NK-92 (cell line): ENCODE data around the gene BBIP1.
"Not testable (repeated sequence)": the region's sequence is repeated elsewhere in the genome, so short reads cannot be mapped to it uniquely, and the experiment has no call there.

Experiments used
- DNase-seq: peaks from one replicate; lab custom pipeline; 2025; ENCODE audit not compliant: unreplicated experiment; lab: John Stamatoyannopoulos, UW

BBIP1 gene

DNA sequence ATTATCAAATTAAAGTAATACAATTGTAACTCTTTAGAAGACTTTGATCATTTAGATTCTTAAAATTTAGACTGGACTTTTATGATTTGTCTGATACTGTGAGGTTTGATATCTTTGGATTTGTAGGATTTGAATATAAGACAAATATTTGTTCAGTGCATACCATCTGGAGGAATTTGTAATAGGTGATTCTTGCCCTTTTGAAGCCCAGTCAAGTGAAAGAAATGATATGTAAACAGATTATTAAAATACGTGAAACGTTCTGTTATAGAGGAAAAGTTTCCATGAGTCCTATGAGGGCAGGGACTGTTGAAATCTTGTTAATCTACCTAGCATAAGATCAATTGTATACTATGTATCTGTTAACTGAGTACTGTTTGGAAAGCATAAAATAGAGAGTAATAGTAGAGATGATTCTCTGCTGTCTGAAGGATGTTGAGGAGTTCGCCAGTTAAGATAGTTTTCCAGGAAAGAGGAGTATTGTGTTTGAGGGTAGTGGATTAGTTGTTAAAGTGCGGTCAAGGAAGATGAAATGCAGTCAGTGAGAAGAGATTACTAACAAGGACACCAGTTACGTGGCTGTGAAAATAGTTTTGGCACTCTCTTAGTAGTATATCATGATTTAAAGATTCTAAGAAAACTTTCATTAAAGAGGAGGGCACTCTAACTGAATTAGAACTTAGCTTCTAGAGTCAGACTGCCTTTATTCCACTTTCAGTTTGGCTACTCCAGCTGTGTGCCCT lies 32.9 kb downstream of the BBIP1 start:
- no peak for DNase-seq

DNA sequence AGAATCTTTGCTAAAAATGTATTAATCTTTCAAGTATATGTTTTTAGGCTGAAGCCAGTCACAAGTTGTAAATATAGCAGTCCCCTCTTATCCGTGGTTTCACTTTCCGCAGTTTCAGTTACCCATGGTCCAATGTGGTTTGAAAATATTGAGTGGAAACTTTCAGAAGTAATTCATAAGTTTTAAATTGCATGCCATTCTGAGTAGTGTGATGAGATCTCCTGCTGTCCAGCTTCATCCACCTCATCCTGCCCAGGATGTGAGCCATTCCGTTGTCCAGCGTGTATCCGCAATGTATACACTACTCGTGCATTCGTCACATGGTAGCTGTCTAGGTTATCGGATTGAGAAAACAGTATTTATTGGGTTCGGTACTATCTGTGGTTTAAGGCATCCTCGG lies 35.1 kb downstream of the BBIP1 start:
- no peak for DNase-seq

DNA sequence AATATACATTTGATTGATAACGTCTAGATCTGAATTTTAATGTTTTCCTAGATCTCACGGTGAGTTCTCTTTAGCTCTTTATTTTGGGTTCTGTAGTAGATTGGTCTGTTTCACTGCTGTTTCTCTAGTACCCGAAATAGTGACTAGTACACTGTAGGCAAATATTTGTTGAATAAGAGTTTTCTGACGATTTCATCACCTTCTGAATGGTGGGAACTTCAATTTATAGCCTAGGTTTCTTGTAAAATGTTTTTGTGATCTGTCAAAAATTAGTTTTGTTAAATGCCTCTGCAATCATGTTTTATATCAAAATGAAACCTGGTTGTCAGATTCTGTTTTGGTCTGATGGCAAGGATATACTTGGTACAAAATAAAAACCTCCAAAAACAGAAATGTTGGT lies 37.1 kb downstream of the BBIP1 start:
- no peak for DNase-seq

GRCh38 chr10:110881247-110881646 lies 37.7 kb downstream of the BBIP1 start:
- DNase-seq = no peak

GRCh38 chr10:110880012-110880411 lies 39.0 kb downstream of the BBIP1 start:
- DNase-seq = no peak

- DNase-seq = no peak
Observed at GRCh38 chr10:110876788-110877187, 42.2 kb downstream of the BBIP1 start.

GRCh38 chr10:110876000-110876399 lies 43.0 kb downstream of the BBIP1 start:
- no peak for DNase-seq

GRCh38 chr10:110873951-110874350 lies 45.0 kb downstream of the BBIP1 start:
- DNase-seq = no peak

DNA sequence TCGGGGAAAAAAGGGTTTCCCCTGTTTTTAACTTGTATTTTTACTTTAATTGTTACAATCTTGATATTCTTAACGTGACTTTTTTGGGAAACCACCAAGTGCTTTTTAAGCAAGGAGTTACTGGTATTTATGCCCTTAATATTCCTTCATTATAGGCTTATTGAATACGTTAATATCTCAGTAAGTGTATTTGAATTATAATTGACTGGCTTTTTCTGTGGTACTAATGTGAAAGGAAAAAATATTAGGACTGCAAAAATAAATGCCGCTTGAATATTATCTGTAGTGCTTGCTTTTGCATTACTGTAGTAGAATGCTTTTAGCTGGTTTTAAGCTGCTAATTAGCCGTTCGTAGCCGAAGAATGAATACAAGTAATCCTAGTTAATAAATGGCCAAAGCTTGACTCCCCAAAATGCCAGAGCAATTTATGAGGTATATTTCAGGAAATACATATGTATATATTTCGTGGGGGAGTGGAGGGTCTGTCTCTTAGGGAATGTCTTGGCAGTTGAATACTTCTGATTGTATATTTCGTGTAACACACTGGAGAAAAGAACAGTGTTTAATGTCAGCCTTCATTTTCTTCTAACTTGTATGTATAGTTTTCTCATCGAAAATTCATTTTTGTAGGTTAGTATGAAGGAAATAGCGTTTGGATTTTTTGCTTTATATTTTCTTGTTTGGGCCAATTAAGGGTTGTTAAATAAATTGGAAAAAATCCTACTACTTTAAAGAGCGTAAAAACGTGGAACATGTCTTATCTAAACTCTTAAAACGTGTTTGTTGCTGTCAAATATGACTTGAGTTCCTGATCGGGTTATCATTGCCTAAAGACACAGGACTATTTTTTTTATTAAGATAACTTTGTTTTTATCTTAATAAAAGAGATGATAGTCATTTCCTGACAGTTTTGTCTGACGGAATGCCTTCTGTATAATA lies 45.7 kb downstream of the BBIP1 start:
- DNase-seq = no peak

- peak; percentile 22 for DNase-seq
Observed at GRCh38 chr10:110872145-110872983, 46.6 kb downstream of the BBIP1 start.

GRCh38 chr10:110871298-110872084 lies 47.5 kb downstream of the BBIP1 start, which contains the start of gene PDCD4:
Gene PDCD4 (plus strand): TSS chr10:110871928. CDS start chr10:110876028, 4,100 bp downstream.
- peak; percentile 78 for DNase-seq

DNA sequence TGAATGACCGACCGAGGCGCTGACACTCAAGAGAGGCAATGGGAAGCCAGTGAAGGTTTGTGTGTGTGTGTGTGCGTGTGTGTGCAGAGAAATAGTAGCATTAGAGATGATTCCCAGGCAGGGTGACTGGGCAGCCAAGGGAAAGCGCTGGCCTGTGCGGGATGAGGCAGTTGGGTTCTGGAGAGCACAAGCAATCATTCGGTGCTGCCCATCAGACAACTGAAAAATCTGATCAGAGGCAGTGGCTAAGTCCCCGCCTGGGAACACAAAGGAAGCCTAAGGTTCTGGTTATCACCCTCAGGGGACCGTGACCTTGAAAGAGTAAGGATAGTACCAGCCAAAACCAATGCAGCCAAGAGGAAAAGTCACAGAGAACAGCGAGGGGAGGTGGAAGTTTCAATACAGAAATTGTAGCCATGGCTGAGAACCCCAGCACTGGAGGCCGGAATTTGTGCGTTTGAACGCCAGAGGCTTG lies 48.1 kb downstream of the BBIP1 start:
- DNase-seq = no peak

DNA sequence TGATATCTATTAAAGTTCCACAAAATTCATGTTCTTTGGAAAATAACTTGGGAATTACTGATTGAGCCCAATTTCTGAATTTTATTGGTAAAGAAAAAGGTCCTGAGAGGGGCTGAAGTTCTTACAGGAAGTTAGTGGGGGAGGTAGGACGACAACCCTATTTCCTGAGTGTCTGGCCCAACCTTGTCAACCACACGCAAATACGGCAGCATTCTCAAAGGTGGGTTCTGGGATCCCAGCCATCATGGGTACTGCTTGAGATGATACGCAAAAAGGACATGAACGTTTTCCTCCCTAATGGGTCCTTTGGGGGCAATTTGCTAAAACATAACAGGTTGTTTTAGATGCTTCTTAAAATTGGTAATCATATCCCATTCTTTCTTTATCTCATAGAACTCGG lies 50.0 kb downstream of the BBIP1 start:
- DNase-seq = no peak

- no peak for DNase-seq
Observed at GRCh38 chr10:110867807-110868465, 51.0 kb downstream of the BBIP1 start.

GRCh38 chr10:110867011-110867806 lies 51.8 kb downstream of the BBIP1 start:
- not testable (repeated sequence) for DNase-seq

DNA sequence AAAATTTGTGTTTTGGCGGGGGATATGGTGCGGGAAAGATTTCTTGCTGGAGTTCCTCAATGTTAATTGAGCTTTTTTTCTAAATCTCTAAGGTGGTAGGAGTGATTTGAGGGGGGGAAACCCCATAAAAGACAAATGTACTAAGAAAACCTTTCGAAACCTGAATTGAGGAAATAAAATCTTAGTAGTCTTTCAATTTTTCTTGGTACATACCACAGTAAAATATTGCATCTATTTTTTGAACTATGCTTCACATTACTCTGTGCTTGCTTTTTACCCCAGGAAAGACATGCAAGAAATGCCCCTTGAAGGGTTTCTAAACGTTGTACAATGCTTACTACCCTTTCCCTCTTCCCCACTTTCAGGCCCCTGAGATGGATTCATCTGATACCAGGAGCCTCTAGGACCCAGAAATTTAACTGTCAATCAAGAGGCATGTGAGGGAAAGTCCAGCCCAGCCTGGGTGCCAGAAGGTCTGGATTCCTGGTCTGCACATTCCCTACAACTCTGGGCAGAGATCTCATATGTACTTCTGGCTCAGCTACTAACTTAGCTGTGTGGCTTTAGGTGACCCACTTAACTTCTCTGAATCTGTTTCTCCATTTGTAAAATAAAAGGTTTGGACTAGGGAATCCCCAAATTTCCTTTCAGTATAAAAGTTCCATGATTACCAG lies 53.0 kb downstream of the BBIP1 start:
- DNase-seq = no peak

- no peak for DNase-seq
Observed at GRCh38 chr10:110865186-110865808, 53.7 kb downstream of the BBIP1 start.

DNA sequence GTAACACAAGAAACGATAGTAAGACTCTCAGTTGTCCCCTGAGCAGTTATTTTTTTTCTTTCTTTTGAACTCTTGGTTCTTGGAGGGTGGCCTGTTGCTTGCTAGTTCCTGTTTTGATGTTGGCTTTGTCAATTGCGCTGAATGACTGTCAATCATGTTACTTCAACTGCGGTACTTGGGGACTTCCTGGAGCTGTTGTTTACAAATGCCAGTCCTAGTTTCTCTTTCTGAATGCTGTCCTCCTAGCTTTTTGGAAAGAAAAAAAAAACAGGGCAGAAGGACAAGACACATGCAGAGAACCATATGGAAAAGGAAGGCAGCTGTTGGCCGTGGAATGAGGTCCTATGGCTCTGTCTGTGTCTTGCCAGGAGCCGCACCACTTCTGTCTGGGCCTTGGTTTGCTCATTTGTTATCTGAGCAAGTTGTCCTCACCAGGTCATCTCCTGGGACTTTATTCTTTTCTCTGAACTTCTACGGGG lies 54.3 kb downstream of the BBIP1 start:
- DNase-seq = no peak
